PC-9 (cell line): ENCODE measurements around the gene GSTO2. TPM values are rescaled to one million over a fixed set of nuclear protein-coding genes. Genes with fewer than 3 reads are reported as not detected.

Experiments used
- BruUV-seq: library from RNA; stranded (reverse); fragments of 400-500 nt; replicated peaks from 2 replicates; lab custom pipeline; 2021; lab: Mats Ljungman, UMichigan
- CTCF ChIA-PET: fragments of 300-600 bp; sonication (Branson Sonifier 250); formaldehyde crosslinking; loops from one replicate; lab custom pipeline; 2022; ENCODE audit warnings: antibody characterized with exemption; lab: Charles Lee
- POLR2A ChIA-PET: fragments of 300-600 bp; sonication (Branson Sonifier 250); formaldehyde crosslinking; loops from one replicate; lab custom pipeline; 2022; ENCODE audit warnings: antibody characterized with exemption; ENCODE audit not compliant: unreplicated experiment; lab: Charles Lee
- DNase-seq, 2 experiments: peaks; one replicate each; pipeline versions ENCODE4 v3.0.0 to v3.0.0-alpha.2; 2015 to 2022; ENCODE audit warnings: mixed read lengths in 1 of 2
- H2AFZ ChIP-seq: fragments of 200-600 bp; sonication (generic); 2 replicates; pipeline ENCODE4 v1.8.1; 2017; ENCODE audit warnings: antibody characterized with exemption
- H3F3A ChIP-seq: fragments of 200-600 bp; sonication (generic); 2 replicates; pipeline ENCODE4 v1.8.1; 2017; ENCODE audit warnings: antibody characterized with exemption, mild to moderate bottlenecking, low read depth; ENCODE audit not compliant: insufficient read depth
- H3K27ac ChIP-seq: fragments of 200-600 bp; sonication (generic); 2 replicates; pipeline ENCODE4 v1.6.1; 2016; ENCODE audit warnings: mixed run types
- H3K27me3 ChIP-seq: fragments of 200-600 bp; sonication (generic); 2 replicates; pipeline ENCODE4 v1.6.1; 2016; ENCODE audit warnings: low read depth, mixed run types; ENCODE audit not compliant: insufficient read depth
- H3K36me3 ChIP-seq: fragments of 200-600 bp; sonication (generic); 2 replicates; pipeline ENCODE4 v1.6.1; 2016; ENCODE audit warnings: low read depth, mixed run types
- H3K4me1 ChIP-seq: fragments of 200-600 bp; sonication (generic); replicated peaks from 2 replicates; pipeline ENCODE4 v1.6.1; 2016; ENCODE audit warnings: mixed run types; ENCODE audit not compliant: insufficient read depth
- H3K4me2 ChIP-seq: fragments of 200-600 bp; sonication (generic); 2 replicates; pipeline ENCODE4 v1.6.1; 2017; ENCODE audit warnings: mixed run types
- H3K4me3 ChIP-seq: fragments of 200-600 bp; sonication (generic); 2 replicates; pipeline ENCODE4 v1.6.1; 2016; ENCODE audit warnings: mixed run types
- H3K79me2 ChIP-seq: fragments of 200-600 bp; sonication (generic); 2 replicates; pipeline ENCODE4 v1.6.1; 2017; ENCODE audit warnings: low read depth, mixed run types
- H3K9me2 ChIP-seq: fragments of 200-600 bp; sonication (generic); 2 replicates; pipeline ENCODE4 v1.8.1; 2017; ENCODE audit warnings: mild to moderate bottlenecking; ENCODE audit not compliant: insufficient read depth
- H3K9me3 ChIP-seq: fragments of 200-600 bp; sonication (generic); 2 replicates; pipeline ENCODE4 v1.8.1; 2016; ENCODE audit warnings: low read depth; ENCODE audit not compliant: insufficient read depth
- H4K20me1 ChIP-seq: fragments of 200-600 bp; sonication (generic); 2 replicates; pipeline ENCODE4 v1.8.1; 2017; ENCODE audit not compliant: insufficient read depth
- EZH2 ChIP-seq: fragments of 200-600 bp; sonication (generic); IDR thresholded peaks from 2 replicates; pipeline ENCODE4 v1.8.0; 2017; ENCODE audit warnings: antibody characterized with exemption, low read depth
- intact Hi-C: fragments of 100-400 bp; cut with micrococcal nuclease; formaldehyde crosslinking; loops from one replicate; pipeline ENCODE4 v1.10.0; 2022; ENCODE audit not compliant: unreplicated experiment
- total RNA-seq: library from RNA; stranded (reverse); gene quantifications from 2 replicates; pipeline ENCODE4 v1.2.3, GENCODE V29; 2021
- TF ChIP-seq, protein P1 (sequence below): fragments of 200-600 bp; sonication (generic); conservative IDR thresholded peaks from 2 replicates; pipeline ENCODE4 v1.6.1; 2017; ENCODE audit warnings: mixed run types, antibody characterized with exemption, mild to moderate bottlenecking, moderate library complexity

GSTO2 gene
- total RNA-seq, 1 experiment from 2014 or later = 3.3 TPM

- peaks cover 19% of the 10 kb centered on the region for H3K4me1 ChIP-seq
- no peak overlapping the region for H3K4me3 ChIP-seq
- H3K4me2 ChIP-seq = no peak overlapping the region
- no peaks in the 10 kb centered on the region for H3K36me3 ChIP-seq
- no peaks in the 10 kb centered on the region; the same call in 1 of the 2 replicates for H4K20me1 ChIP-seq
- intact Hi-C loops = no loop called here
- DNase-seq = no peak
- no peaks in the 10 kb centered on the region for H3K27me3 ChIP-seq
- H2AFZ ChIP-seq = no peak overlapping the region
- TF ChIP-seq, protein P1, sequence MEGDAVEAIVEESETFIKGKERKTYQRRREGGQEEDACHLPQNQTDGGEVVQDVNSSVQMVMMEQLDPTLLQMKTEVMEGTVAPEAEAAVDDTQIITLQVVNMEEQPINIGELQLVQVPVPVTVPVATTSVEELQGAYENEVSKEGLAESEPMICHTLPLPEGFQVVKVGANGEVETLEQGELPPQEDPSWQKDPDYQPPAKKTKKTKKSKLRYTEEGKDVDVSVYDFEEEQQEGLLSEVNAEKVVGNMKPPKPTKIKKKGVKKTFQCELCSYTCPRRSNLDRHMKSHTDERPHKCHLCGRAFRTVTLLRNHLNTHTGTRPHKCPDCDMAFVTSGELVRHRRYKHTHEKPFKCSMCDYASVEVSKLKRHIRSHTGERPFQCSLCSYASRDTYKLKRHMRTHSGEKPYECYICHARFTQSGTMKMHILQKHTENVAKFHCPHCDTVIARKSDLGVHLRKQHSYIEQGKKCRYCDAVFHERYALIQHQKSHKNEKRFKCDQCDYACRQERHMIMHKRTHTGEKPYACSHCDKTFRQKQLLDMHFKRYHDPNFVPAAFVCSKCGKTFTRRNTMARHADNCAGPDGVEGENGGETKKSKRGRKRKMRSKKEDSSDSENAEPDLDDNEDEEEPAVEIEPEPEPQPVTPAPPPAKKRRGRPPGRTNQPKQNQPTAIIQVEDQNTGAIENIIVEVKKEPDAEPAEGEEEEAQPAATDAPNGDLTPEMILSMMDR = no peak
- TF ChIP-seq EZH2 = no peak
- POLR2A ChIA-PET = interaction anchor here (0.7 kb wide), 1 partner anchor 69 kb away, joined by 3 read pairs; no protein-coding TSS in a partner anchor
- peaks cover 17% of the 10 kb centered on the region for H3F3A ChIP-seq
- CTCF ChIA-PET = no interaction called here
- peaks cover 3% of the 10 kb centered on the region for H3K79me2 ChIP-seq
- H3K27ac ChIP-seq = no peak overlapping the region
- H3K9me3 ChIP-seq = no peaks in the 10 kb centered on the region
- BruUV-seq = no TSS peak
- H3K9me2 ChIP-seq = no peaks in the 10 kb centered on the region
These were observed 74.0 kb downstream of the GSTO2 start for GRCh38 chr10:104342941-104343411.

GRCh38 chr10:104344219-104344618 is 75.2 kb downstream of the GSTO2 start:
- H3K4me2 ChIP-seq = no peak overlapping the region
- H3K9me2 ChIP-seq = no peaks in the 10 kb centered on the region
- H3K4me3 ChIP-seq = no peak overlapping the region
- TF ChIP-seq EZH2 = no peak
- TF ChIP-seq, protein P1 = no peak
- BruUV-seq = no TSS peak
- peaks cover 18% of the 10 kb centered on the region for H3K4me1 ChIP-seq
- H3K79me2 ChIP-seq = no peaks in the 10 kb centered on the region
- ChIA-PET CTCF (no interaction called here), POLR2A (interaction anchor here (0.6 kb wide), 1 partner anchor 101 kb away, joined by 3 read pairs; no protein-coding TSS in a partner anchor)
- H2AFZ ChIP-seq = no peak overlapping the region
- no peaks in the 10 kb centered on the region for H3K36me3 ChIP-seq
- no peak overlapping the region for H3K27ac ChIP-seq
- H3K9me3 ChIP-seq = no peaks in the 10 kb centered on the region
- no peaks in the 10 kb centered on the region for H3K27me3 ChIP-seq
- intact Hi-C loops = no loop called here
- H3F3A ChIP-seq = peaks cover 13% of the 10 kb centered on the region
- no peaks in the 10 kb centered on the region; the same call in 1 of the 2 replicates for H4K20me1 ChIP-seq
- DNase-seq = no peak

GRCh38 chr10:104345515-104345914 is 76.5 kb downstream of the GSTO2 start:
- TF ChIP-seq, protein P1 = no peak
- no peak for TF ChIP-seq EZH2
- Histone ChIP-seq H2AFZ (no peak overlapping the region), H3K9me3 (no peaks in the 10 kb centered on the region), H3K4me2 (no peak overlapping the region), H3K79me2 (no peaks in the 10 kb centered on the region), H3F3A (peaks cover 5% of the 10 kb centered on the region; the same call in 1 of the 2 replicates), H3K4me1 (peaks cover 20% of the 10 kb centered on the region), H4K20me1 (no peaks in the 10 kb centered on the region), H3K36me3 (no peaks in the 10 kb centered on the region), H3K27ac (no peak overlapping the region), H3K4me3 (no peak overlapping the region), H3K9me2 (no peaks in the 10 kb centered on the region), H3K27me3 (no peaks in the 10 kb centered on the region)
- intact Hi-C loops = no loop called here
- CTCF ChIA-PET = no interaction called here
- POLR2A ChIA-PET = no interaction called here
- no peak for DNase-seq
- no TSS peak for BruUV-seq
